GM12873 (cell line): ENCODE data around the gene CLECL1.

Source experiments
- TF ChIP-seq, protein P1 (sequence below): IDR thresholded peaks from 2 replicates; pipeline ENCODE4 v1.5.1; 2012; ENCODE audit warnings: low read depth, mild to moderate bottlenecking, moderate library complexity, low read length, control low read depth; ENCODE audit not compliant: insufficient read depth; ENCODE audit errors: missing control alignments

CLECL1 gene

GRCh38 chr12:9751204-9752144 is 18.6 kb upstream of the CLECL1 start:
- TF ChIP-seq, protein P1, sequence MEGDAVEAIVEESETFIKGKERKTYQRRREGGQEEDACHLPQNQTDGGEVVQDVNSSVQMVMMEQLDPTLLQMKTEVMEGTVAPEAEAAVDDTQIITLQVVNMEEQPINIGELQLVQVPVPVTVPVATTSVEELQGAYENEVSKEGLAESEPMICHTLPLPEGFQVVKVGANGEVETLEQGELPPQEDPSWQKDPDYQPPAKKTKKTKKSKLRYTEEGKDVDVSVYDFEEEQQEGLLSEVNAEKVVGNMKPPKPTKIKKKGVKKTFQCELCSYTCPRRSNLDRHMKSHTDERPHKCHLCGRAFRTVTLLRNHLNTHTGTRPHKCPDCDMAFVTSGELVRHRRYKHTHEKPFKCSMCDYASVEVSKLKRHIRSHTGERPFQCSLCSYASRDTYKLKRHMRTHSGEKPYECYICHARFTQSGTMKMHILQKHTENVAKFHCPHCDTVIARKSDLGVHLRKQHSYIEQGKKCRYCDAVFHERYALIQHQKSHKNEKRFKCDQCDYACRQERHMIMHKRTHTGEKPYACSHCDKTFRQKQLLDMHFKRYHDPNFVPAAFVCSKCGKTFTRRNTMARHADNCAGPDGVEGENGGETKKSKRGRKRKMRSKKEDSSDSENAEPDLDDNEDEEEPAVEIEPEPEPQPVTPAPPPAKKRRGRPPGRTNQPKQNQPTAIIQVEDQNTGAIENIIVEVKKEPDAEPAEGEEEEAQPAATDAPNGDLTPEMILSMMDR = peak; percentile 33

GRCh38 chr12:9750276-9751203 is 17.6 kb upstream of the CLECL1 start:
- TF ChIP-seq, protein P1 = peak; percentile 73

GRCh38 chr12:9749640-9750039 is 16.7 kb upstream of the CLECL1 start:
- TF ChIP-seq, protein P1 = no peak

DNA sequence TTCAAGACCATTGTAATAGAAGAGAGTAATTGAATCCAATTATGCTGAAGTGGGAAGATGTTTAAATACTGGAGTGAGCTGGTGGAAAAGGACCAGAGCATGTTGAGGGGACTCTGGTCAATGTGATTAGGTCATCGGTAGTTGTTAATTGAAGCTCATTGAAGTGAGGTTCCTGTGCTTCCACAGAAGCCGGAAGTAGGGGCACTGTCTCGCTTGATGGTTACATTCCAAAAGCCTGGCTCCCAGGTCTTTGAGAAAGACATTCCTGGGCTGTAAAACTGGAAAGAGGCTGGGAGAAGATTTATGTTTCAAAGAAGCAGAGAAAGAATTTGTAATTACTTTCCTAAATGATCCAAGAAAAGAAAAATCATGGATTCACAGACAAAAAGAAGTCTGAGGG is 12.3 kb upstream of the CLECL1 start:
- TF ChIP-seq, protein P1 = no peak

- TF ChIP-seq, protein P1 = no peak
Observed at GRCh38 chr12:9742661-9743060, 9.8 kb upstream of the CLECL1 start.

- TF ChIP-seq, protein P1 = no peak
Observed at GRCh38 chr12:9741726-9742125, 8.8 kb upstream of the CLECL1 start.
